NCI-H1436 treated with DMSO at 0.1 percent for 48 hours (cell line): ENCODE measurements around the gene NDUFS8.

Experiments used
- DNase-seq: peaks from one replicate; lab custom pipeline; 2025; lab: John Stamatoyannopoulos, UW

The NDUFS8 gene

DNA sequence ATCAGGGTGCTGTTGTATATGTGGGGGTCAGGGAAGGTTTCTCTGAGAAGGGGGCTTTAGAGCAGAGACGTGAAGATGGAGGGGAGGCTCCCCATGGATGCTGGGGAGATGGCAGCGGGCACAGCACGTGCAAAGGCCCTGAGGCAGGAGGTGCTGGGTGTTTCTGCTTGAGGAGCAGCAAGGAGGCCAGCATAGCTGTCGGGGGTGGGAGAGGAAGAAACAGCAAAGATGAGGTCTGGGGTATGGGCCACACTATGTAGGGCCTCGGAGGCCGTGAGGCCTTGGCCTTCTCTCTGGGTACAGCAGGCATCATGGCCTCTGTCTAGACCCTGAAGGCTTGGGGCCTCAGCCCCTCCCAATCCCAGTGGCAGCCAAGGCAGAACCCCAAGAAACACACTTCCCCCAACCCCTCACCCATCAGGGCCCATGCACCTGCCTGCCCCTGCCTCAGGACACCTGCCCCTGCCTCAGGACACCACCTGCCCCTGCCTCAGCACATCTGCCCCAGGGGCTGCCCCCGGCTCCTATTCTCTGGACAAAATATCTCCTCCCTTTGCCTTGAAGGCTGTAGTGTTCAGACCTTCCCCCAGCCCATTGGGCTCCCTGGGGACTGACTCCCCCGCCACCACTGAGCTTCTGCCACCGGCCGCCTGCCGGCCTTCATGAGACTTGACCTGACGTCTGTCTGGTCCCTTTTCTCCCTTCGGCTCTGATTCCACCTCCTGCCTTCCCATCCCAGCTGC, 14.1 kb upstream of the NDUFS8 start:
- DNase-seq = no peak

DNA sequence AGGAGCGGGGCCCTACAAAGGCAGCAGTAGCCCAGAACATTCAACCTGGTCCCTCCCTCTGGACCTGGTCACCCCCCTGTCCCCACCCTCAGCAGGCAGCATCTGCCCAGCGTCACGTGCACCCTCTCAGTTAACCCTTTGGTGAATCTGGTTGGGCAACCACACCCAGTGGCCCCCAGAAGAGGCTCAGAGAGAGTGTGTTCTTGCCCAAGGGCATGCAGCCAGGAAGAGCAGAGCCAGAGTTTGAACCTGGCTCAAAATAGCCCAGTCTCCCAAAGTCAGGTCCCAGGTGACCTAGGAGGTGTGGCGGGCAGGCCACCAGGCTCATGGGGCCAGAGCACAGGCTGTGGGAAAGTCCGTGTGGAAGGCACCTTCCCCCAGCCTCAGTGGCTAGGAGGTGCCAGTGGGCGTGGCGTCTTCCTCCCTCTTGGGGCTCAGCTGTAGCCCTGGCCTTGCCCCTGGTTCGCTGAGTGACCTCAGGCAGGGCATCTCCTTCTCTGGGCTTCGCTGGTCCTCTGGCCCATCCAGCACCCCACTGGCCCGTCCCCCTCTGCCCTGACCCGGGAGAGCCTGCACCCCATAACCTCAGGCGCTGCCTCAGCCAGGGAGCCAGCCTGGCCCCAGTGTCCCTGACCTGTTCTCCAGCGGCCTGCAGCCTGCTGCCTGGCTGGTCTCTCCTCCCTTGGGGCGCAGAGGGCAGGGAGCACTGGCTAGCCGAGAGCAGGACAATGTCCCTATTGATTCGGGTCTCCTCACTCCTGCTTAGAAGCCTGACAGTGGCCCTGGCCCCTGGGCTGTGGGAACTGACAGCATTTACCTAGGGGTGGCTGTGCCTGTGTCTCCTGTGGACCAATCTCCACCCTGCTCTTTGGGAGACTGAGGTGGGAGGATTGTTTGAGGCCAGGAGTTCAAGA, 13.3 kb upstream of the NDUFS8 start:
- no peak for DNase-seq

DNA sequence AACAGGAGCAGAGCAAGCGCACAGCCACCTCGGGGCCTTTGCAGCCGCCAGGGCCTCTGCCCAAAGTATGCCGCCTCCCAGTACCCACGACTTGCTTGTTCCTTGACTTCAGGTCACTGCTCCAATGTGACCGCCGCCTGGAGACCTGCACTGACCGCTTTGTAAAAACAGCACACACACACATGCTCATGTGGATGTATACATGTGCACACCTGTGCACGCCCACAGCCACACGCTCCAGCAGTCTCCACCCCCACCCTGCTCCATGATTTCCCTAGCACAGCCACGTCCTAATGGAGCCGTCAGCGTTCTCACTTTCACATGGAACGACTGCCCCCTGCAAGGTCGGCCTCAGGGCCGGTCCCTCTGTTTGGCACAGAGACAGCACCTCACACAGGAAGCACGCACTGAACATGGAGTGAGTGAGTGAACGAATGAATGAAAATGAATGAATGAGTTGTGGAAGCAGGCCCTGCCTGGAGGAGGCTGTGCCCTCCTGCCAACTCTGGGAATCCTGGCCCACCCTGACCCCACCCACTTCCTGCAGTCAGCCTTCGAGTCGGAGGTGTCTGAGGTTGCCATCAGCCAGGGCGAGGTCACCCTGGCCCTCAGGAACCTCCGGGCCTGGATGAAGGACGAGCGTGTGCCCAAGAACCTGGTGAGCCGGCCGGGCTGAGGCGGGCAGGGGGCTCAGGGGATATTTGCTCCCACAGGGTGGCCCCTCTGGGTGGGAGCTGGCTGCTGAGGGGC, 12.3 kb upstream of the NDUFS8 start:
- DNase-seq = no peak

DNA sequence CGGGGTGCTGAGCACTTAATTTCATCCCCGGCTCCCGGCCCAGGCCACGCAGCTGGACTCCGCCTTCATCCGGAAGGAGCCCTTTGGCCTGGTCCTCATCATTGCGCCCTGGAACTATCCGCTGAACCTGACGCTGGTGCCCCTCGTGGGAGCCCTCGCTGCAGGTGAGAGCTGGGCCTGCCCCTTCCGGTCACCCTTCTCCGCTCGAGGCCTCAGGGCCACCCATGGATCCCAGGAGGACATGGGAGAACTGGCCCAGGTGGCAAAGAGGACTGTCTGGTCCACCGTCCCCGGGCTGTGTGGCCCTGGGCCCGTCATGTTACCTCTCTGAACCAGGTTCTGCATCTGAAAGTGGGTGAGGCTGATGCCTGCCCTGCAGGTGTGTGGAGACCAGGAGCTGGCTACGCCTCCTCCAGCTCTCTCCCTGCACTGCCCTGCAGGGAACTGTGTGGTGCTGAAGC, 11.7 kb upstream of the NDUFS8 start:
- DNase-seq = no peak

DNA sequence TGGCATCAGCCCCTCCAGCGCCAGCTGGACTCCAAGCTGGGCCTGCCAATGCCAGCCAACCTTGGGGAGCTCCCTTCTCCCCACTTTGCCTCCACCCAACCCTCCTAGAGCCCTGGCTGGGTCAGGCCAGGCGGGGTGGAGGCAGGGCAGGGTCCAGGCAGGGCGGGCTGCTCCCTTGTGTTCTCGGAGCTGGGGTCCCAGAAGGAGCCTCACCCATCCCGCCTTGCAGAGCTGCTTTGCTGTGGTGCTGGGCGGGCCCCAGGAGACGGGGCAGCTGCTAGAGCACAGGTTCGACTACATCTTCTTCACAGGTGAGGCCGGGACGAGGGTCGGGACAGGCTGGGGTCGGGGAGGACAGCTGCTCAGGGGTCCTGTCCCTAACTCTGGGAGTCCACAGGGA, 11.0 kb upstream of the NDUFS8 start:
- no peak for DNase-seq

DNA sequence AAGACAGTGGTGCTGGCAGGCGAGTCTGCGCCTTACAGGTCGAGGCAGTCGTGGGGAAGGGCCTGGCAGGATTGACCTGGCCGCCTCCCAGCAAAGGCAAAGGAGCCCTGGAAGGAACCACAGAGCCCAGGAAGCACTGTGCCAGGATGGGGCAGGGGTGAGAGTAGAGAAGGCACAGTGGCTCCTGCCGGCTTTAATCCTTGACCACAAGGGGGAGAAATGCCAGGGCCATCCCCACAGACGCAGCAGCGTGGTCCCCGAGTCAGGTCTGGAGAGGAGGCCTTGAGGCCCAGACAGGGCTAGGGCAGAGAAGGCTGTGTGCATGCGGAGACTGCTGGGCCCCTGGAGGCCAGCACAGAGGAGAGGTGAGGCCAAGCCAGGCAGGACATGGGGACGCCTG, 9.9 kb upstream of the NDUFS8 start:
- no peak for DNase-seq

DNA sequence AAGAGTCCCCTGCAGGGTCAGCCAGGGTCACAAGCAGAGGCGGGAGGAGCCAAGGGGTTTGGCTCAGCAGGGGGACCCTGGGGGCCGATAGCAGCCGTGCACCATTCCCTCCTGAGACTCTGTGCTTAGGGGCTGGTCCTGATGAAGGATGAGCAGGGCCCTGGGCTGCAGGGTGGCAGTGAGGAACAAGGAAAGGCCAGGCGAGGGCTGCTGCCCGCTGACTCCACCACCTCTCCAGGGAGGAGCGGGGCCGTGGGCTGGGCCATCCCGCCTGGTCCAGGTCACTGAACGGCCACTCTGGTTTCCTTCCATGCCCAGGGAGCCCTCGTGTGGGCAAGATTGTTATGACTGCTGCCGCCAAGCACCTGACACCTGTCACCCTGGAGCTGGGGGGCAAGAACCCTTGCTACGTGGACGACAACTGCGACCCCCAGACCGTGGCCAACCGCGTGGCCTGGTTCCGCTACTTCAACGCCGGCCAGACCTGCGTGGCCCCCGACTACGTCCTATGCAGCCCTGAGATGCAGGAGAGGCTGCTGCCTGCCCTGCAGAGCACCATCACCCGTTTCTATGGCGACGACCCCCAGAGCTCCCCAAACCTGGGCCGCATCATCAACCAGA, 9.2 kb upstream of the NDUFS8 start:
- no peak for DNase-seq

DNA sequence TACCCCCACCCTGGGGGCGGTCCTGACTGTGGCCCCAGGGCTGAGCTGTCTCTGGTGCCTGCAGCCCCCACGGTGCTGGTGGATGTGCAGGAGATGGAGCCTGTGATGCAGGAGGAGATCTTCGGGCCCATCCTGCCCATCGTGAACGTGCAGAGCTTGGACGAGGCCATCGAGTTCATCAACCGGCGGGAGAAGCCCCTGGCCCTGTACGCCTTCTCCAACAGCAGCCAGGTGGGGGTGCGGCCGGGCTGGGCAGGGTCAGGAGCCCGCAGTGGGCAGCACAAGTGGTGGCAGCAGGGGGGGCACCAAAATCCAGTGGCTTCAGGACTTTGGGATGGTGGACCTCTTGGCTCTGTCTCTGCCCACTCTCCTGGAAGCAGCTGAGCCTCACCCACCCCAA, 8.0 kb upstream of the NDUFS8 start:
- DNase-seq = no peak

DNA sequence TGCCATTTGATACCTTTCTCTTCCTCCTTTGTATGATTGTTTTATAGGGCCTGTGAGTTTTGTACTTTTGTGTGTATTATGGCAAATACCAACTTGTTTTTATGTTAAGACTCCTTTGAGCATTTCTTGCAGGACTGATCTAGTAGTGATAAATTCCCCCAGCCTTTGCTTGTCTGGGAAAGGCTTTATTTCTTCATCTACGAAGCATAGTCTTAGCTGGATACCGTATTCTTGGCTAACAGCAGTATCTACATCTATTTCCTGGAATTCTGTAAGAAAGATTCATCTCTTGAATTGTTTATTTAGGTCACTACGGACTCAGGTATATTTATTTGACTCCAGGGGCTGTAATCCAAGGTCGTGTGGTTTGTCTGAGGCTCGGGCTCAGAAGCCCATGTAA, 6.0 kb upstream of the NDUFS8 start:
- DNase-seq = no peak

DNA sequence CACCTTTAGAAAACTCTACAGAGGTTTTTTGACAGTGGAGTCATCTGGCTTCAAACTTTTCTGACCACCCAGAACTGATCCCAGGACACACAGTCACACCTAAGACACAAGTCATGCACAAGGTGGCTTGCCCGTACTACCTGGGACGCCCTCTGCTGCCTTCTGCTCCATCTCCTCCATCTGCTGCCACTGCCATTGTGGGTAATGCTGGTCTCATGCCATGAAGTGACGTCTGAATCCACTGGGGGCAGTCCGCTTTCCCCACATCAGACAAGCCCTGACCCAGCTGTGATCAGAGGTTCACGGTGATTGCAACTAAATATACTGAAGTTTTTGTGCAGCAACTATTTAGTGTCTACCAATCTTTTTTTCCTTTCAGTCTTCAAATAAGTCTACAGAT, 5.4 kb upstream of the NDUFS8 start:
- no peak for DNase-seq

DNA sequence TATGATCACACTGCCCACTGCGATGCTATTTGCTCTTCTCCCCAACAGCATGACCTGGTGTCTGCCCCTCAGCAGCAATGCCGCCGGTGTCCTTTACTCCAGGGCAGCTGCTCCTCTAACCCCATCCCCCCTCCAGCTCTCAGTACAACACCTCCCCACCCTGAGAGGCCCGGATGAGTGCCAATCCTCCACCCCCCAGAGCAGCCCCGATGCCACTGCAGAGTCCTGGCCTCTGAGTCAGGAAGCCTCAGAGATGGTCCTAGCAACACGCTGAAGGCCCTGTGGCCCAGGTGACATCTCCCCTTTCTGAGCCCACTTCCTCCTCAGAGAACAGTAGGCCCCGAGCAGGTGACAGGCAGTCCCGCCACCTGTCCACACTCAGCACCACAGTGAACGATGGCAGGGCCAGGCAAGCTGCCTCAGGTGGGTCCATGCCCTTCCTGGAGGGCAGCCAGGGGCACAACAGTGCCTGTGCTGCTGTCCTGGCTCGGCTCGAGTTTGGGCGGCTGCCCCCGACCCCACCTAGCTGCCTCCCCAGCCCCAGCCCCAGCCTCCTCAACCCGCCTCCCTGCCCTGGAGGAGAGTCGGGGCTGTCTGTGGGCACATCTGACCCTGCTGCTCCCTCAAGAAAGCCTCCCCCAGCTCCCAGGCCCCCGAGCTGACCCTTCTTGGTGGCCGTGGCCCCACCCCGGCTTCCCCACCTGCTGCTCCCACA, 3.9 kb upstream of the NDUFS8 start:
- no peak for DNase-seq

DNA sequence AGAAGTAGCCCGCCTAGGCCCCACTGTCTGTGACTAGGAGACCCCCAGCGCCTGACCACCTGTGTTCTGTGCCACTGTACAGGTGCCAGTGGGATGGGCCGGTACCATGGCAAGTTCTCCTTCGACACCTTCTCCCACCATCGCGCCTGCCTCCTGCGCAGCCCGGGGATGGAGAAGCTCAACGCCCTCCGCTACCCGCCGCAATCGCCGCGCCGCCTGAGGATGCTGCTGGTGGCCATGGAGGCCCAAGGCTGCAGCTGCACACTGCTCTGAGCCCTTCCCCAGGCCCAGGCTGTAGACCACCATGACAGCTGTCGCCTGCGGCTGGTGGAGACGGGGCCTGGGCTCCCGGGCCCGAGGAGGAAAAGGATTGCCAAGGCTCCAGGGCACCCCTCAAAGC, 2.8 kb upstream of the NDUFS8 start:
- no peak for DNase-seq

DNA sequence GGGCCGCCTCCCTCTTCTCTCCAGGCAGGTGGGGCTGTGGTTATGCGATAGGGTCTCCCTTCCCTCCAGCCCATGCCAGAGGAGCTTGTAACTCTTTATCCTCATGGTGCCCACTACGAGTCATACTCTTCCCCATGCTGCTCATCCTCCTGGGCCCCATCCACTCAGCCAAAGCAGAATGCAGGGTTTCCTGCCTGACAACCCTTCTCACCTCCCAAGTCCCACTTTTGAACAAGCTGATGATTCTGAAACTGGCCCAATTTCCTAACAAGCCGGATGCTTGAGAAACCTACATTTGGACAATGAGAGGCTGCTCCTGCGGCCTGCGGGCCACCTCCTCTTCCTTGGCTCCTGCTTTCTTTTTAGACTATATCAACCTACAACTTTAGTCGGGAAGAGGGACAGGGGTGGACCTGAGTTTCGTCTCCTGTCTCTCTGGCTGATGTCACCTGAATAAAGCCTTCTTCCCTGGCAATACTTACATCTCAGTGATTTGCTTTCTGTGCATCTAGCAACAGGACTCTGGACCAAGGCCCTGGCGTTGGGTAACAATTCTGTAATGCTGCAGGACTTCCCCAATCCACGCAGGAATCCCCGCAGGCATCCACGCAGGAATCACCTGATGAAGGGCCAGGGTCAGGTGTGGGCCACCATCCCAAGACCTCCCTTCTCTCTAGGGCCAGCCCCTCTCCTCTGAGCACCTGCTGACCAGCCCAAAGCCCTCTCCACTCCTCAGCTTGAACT, 1.5 kb upstream of the NDUFS8 start:
- no peak for DNase-seq

DNA sequence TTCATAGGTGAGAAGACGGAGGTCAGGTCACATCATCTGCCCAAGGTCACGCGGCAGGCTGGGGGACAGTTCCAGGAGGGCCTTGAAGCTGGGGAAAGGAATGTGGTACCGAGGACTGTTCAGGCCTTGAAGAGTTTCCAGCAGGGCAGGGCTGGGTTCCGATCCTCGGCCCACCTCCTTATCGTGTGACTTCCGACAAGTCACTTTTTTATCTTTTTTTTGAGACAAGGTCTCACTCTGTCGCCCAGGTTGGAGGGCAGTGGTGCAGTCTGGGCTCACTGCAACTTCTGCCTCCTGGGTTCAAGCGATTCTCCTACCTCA, 623 bp downstream of the NDUFS8 start:
- no peak for DNase-seq

DNA sequence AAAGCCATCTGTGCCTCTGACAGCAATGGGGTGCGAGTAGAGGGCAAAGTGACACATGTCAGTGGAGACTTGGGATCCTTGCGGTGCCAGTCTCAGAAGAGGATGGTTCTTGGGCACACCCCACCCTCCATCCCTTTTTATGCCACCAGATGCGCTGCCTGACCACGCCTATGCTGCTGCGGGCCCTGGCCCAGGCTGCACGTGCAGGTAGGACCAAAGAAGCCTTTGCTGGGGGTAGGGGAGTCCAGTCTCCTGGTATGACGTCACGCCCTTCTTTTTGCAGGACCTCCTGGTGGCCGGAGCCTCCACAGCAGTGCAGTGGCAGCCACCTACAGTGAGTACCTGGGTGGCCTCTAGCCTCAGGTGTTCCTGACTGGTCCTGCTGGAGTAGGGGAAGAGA, 1.5 kb downstream of the NDUFS8 start:
- no peak for DNase-seq

DNA sequence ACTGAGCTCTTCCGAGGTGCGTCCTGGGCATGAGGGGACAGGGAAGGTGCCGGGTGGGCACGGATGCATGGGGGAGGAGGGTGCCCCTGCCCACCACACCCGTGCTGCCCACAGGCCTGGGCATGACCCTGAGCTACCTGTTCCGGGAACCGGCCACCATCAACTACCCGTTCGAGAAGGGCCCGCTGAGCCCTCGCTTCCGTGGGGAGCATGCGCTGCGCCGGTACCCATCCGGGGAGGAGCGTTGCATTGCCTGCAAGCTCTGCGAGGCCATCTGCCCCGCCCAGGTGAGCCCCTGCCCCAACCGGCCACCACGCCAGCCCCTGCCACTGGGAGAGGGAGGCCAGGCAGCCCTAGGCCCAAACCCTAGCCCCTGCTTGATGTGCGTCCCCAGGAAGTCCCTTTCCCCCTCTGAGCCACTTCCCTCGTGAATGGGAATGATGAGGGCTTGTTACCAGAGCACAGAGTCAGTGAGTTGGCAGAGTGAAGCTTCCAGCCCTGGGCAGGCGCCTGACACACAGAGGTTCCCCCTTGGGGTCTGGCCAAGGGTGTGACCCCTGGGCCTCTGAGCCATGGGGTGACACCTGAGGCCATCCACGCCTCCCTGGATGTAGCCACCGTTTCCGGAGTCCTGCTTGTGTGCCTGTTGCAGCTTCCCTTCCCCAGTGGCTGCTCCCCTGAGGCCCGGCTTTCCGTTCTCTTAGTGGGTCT, 2.7 kb downstream of the NDUFS8 start:
- DNase-seq = no peak

DNA sequence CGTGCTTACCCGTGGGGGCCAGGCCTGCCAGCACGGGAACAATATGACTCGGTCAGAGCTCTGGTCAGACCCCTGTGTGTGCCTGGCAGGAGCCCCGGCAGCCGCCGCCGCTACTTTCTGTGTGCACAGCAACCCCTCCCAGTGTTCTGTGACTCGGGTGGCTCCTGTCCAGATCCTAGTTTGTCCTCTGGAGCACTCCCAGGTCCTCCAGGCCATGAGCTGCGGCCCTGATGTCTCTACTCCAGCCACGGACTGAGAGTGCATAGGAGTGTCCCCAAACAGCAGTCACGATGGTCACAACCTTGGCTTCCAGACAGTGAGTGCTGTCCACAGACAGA, 3.2 kb downstream of the NDUFS8 start:
- DNase-seq = no peak

DNA sequence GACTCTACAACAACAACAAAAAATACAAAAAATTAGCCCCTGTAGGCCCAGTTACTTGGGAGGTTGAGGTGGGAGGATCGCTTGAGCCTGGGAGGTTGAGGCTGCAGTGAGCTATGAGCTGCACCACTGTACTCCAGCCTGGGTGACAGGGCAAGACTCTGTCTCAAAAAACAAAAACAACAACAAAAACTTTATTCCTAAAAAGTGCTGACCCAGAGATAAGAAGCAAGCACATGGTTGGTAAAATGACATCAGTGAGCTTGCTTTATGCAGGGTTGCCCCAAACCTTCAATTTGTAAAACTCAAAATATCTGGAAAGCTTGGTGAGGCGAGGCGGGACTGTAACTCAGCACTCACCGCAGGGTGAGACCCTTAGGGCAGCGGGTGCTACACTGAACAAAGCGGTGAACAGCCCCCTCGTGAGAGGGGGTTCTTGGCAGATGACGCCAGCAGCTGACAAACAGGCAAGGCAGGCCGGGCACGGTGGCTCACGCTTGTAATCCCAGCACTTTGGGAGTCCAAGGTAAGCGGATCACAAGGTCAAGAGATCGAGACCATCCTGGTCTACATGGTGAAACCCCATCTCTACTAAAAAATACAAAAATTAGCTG, 4.9 kb downstream of the NDUFS8 start:
- no peak for DNase-seq

DNA sequence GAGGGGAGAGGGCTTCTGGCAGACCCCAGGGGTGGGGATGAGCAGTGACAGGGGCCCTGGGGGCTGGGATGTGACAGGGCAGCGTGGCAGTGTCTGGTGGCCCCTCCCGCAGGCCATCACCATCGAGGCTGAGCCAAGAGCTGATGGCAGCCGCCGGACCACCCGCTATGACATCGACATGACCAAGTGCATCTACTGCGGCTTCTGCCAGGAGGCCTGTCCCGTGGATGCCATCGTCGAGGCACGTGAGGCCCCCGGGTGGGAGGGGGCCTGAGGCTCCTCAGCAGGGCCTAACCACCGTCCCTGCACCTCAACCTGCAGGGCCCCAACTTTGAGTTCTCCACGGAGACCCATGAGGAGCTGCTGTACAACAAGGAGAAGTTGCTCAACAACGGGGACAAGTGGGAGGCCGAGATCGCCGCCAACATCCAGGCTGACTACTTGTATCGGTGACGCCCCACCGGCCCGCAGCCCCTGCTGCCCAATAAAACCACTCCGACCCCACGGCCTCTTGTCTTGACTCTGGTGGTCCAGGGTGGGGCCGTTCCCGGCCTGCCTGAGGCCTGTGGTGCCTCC, 5.7 kb downstream of the NDUFS8 start:
- DNase-seq = no peak
